A673 (cell line): ENCODE data around the gene SRRM3. TPM values are rescaled to one million over a fixed set of nuclear protein-coding genes. Genes with fewer than 3 reads are reported as not detected.

ENCODE experiments used
- BruUV-seq: library from RNA; stranded (reverse); fragments of 400-500 nt; replicated peaks from 2 replicates; lab custom pipeline; 2021; lab: Mats Ljungman, UMichigan
- CTCF ChIA-PET: fragments of 300-600 bp; sonication (Branson Sonifier 250); formaldehyde crosslinking; loops from one replicate; lab custom pipeline; 2022; ENCODE audit warnings: antibody characterized with exemption; lab: Charles Lee
- POLR2A ChIA-PET: fragments of 300-600 bp; sonication (Branson Sonifier 250); formaldehyde crosslinking; loops from one replicate; lab custom pipeline; 2022; ENCODE audit warnings: antibody characterized with exemption; ENCODE audit not compliant: low non-redundant PET; lab: Charles Lee
- DNase-seq: peaks from one replicate; pipeline ENCODE4 v3.0.0-alpha.2; 2015; ENCODE audit warnings: low spot score
- H3K27ac ChIP-seq: fragments of 200-600 bp; sonication (generic); 2 replicates; pipeline ENCODE4 v1.5.1; 2016; ENCODE audit warnings: mixed run types, low read depth, mild to moderate bottlenecking, mixed read lengths, antibody characterized with exemption, low read length; ENCODE audit not compliant: poor library complexity, severe bottlenecking
- H3K27me3 ChIP-seq: fragments of 200-600 bp; sonication (generic); replicated peaks from 2 replicates; pipeline ENCODE4 v1.6.1; 2017; ENCODE audit warnings: mixed run types, low read depth, mild to moderate bottlenecking, mixed read lengths, antibody characterized with exemption, low read length; ENCODE audit not compliant: insufficient read depth, poor library complexity
- H3K36me3 ChIP-seq: fragments of 200-600 bp; sonication (generic); 2 replicates; pipeline ENCODE4 v1.6.1; 2016; ENCODE audit warnings: mixed run types, mild to moderate bottlenecking, mixed read lengths, antibody characterized with exemption, low read length; ENCODE audit not compliant: insufficient read depth, poor library complexity, severe bottlenecking
- H3K4me1 ChIP-seq: fragments of 200-600 bp; sonication (generic); 2 replicates; pipeline ENCODE4 v1.6.1; 2017; ENCODE audit warnings: mixed run types, mild to moderate bottlenecking, mixed read lengths, antibody characterized with exemption, low read length; ENCODE audit not compliant: insufficient read depth, poor library complexity, severe bottlenecking
- H3K4me3 ChIP-seq: fragments of 200-600 bp; sonication (generic); 2 replicates; pipeline ENCODE4 v1.5.1; 2016; ENCODE audit warnings: low read depth, mixed run types, mild to moderate bottlenecking, mixed read lengths, low read length; ENCODE audit not compliant: poor library complexity, severe bottlenecking
- H3K9me3 ChIP-seq: fragments of 200-600 bp; sonication (generic); 2 replicates; pipeline ENCODE4 v1.6.1; 2016; ENCODE audit warnings: mixed run types, low read depth, mild to moderate bottlenecking, mixed read lengths, antibody characterized with exemption, low read length; ENCODE audit not compliant: poor library complexity, severe bottlenecking
- EZH2 ChIP-seq: fragments of 200-600 bp; sonication (generic); IDR thresholded peaks from 2 replicates; pipeline ENCODE4 v1.6.1; 2017; ENCODE audit warnings: borderline replicate concordance, low read depth, mild to moderate bottlenecking, mixed read lengths, antibody characterized with exemption, low read length; ENCODE audit not compliant: poor library complexity, severe bottlenecking
- intact Hi-C: fragments of 100-400 bp; cut with micrococcal nuclease; formaldehyde crosslinking; loops from one replicate; pipeline ENCODE4 v1.10.0; 2022; ENCODE audit not compliant: unreplicated experiment
- total RNA-seq: library from RNA; stranded (reverse); gene quantifications from 2 replicates; pipeline ENCODE4 v1.2.3, GENCODE V29; 2021
- TF ChIP-seq, protein P1 (sequence below): fragments of 300-800, 200-600 bp; sonication (generic); conservative IDR thresholded peaks from 2 replicates; pipeline ENCODE4 v1.5.1; 2017; ENCODE audit warnings: low read depth, mild to moderate bottlenecking, antibody characterized with exemption, low read length, moderate library complexity, mixed read lengths

Gene SRRM3
- total RNA-seq, 1 experiment from 2014 or later: 1.8 TPM

GRCh38 chr7:76300166-76300731 is 98.6 kb downstream of the SRRM3 start:
- Histone ChIP-seq H3K36me3 (peaks cover 13% of the 10 kb centered on the region), H3K4me1 (peaks cover 7% of the 10 kb centered on the region), H3K9me3 (no peaks in the 10 kb centered on the region), H3K4me3 (no peak overlapping the region), H3K27me3 (no peaks in the 10 kb centered on the region), H3K27ac (no peak overlapping the region)
- POLR2A ChIA-PET: no interaction called here
- no peak for TF ChIP-seq EZH2
- TF ChIP-seq, protein P1, sequence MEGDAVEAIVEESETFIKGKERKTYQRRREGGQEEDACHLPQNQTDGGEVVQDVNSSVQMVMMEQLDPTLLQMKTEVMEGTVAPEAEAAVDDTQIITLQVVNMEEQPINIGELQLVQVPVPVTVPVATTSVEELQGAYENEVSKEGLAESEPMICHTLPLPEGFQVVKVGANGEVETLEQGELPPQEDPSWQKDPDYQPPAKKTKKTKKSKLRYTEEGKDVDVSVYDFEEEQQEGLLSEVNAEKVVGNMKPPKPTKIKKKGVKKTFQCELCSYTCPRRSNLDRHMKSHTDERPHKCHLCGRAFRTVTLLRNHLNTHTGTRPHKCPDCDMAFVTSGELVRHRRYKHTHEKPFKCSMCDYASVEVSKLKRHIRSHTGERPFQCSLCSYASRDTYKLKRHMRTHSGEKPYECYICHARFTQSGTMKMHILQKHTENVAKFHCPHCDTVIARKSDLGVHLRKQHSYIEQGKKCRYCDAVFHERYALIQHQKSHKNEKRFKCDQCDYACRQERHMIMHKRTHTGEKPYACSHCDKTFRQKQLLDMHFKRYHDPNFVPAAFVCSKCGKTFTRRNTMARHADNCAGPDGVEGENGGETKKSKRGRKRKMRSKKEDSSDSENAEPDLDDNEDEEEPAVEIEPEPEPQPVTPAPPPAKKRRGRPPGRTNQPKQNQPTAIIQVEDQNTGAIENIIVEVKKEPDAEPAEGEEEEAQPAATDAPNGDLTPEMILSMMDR: no peak
- DNase-seq: no peak
- no TSS peak for BruUV-seq
- CTCF ChIA-PET: no interaction called here
- intact Hi-C loops: no loop called here

DNA sequence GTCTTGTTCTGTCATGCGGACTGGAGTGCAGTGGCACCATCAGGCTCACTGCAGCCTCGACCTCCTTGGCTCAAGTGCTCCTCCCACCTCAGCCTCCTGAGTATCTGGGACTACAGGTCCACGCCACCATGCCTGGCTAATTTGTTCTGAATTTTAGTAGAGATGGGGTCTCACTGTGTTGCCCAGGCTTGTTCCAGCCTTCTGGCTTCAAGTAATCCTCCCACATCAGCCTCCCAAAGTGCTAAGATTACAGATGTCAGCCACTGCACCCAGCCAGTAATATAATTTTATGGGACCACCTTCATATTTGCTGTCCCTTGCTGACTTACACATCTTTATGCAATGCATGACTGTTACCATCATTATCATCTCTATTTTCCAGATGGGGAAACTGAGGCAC is 99.3 kb downstream of the SRRM3 start:
- H3K4me1 ChIP-seq: peaks cover 7% of the 10 kb centered on the region
- peaks cover 13% of the 10 kb centered on the region for H3K36me3 ChIP-seq
- no peak overlapping the region for H3K27ac ChIP-seq
- POLR2A ChIA-PET: no interaction called here
- CTCF ChIA-PET: no interaction called here
- no TSS peak for BruUV-seq
- intact Hi-C loops: no loop called here
- TF ChIP-seq, protein P1: no peak
- no peak for TF ChIP-seq EZH2
- H3K27me3 ChIP-seq: no peaks in the 10 kb centered on the region
- no peaks in the 10 kb centered on the region for H3K9me3 ChIP-seq
- no peak for DNase-seq
- H3K4me3 ChIP-seq: no peak overlapping the region

DNA sequence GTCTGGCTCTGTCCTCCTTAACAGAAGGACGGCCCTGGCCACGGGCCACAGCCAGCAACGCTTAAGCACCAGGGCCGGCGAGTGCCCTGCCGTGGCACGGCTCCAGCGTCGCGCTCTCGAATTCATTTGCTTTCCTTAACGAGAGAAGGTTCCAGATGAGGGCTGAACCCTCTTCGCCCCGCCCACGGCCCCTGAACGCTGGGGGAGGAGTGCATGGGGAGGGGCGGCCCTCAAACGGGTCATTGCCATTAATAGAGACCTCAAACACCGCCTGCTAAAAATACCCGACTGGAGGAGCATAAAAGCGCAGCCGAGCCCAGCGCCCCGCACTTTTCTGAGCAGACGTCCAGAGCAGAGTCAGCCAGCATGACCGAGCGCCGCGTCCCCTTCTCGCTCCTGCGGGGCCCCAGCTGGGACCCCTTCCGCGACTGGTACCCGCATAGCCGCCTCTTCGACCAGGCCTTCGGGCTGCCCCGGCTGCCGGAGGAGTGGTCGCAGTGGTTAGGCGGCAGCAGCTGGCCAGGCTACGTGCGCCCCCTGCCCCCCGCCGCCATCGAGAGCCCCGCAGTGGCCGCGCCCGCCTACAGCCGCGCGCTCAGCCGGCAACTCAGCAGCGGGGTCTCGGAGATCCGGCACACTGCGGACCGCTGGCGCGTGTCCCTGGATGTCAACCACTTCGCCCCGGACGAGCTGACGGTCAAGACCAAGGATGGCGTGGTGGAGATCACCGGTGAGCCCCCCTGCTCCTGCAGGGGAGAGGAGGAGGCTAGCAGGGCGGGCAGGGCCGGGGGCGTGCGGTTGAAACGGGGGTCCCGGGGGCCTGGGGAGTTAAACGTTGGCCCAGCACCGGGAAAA is 100.9 kb downstream of the SRRM3 start, which contains the start of gene HSPB1:
HSPB1 (plus strand) TSS at position 327 of the 855 bp plus-strand sequence; CDS start at position 367, 40 bp downstream.
- CTCF ChIA-PET: interaction anchor here (0.6 to 1.0 kb wide), 3 partner anchors 11 to 125 kb away, joined by 4 to 7 read pairs (median 5); no protein-coding TSS in a partner anchor
- TF ChIP-seq, protein P1: no peak
- no peak for TF ChIP-seq EZH2
- Histone ChIP-seq H3K27me3 (no peaks in the 10 kb centered on the region), H3K9me3 (no peaks in the 10 kb centered on the region), H3K27ac (peak within 1 kb of the TSS; percentile 85), H3K4me3 (peak within 1 kb of the TSS; percentile 83), H3K4me1 (peaks cover 7% of the 10 kb centered on the region), H3K36me3 (peaks cover 13% of the 10 kb centered on the region)
- TSS peak; percentile 83 for BruUV-seq
- intact Hi-C loops: loop anchor here (1.0 kb wide), 1 partner anchor 8 kb away; no protein-coding TSS in a partner anchor
- POLR2A ChIA-PET: no interaction called here
- peak; percentile 90 for DNase-seq
